Right hindlimb (tissue), 1 donor: Measurements from ENCODE around the gene GPR3.
A peak's percentile ranks its signal among the peaks of the same experiment; 100 is the strongest.
"Not testable (repeated sequence)": the region's sequence is repeated elsewhere in the genome, so short reads cannot be mapped to it uniquely, and the experiment has no call there.

Experiments used
- DNase-seq: peaks from one replicate; pipeline ENCODE4 v3.0.0-alpha.2; 2018

The GPR3 gene

DNA sequence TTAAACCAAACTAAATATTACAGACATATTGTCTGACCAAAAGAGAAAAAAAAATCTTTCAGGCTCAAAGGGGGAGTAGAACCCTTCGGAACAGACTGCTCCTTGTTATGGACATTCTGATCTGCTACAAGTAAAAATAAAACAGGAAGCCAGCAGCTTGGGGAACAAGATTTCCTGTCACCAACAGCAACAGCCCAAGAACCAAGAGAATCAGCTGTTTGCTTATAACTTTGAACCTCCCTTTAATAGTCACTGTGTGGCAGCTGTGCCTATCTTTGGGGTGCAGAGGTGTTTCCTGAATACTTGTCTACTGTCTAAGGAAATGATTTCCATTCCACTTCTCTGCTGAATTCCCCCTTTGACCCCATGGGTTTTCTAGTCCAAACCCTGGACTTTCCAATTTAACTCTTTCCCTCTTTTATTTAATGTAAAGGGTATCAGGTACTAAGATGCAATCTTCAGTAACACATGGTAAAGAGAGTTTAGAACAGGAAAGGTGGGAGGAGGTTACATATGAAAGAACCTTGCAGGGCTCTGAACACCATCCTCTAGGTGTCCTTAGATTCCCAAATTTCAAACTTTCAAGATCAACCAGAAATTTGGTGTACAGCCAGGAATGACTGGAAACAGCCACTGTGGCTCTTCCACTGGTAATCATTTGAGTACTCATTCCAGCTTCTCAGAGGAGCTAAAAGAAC lies 38.6 kb downstream of the GPR3 start:
- peak; percentile 53 for DNase-seq

GRCh38 chr1:27431601-27431940 lies 39.1 kb downstream of the GPR3 start:
- no peak for DNase-seq

- not testable (repeated sequence) for DNase-seq
Measured at GRCh38 chr1:27432725-27433124, 40.3 kb downstream of the GPR3 start.

DNA sequence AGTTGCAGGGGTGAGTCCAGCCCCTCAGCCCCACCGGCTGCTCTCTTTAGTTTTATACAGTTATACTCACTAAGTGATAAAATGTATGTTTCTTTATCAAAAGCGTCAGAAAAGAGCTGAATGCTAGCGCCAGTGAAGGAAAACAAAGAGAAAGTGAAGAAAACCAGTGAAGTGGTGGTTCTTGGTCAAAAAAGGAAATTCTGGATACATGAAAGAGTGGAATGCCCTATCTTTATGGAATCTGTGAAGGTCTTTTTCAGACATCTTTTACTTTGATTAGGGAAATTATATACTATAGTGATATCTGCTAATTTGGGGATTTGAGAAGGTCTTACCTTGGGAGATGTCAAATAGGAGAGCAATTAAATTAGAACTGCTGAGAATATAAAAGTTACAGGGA lies 41.3 kb downstream of the GPR3 start:
- no peak for DNase-seq

- no peak for DNase-seq
Measured at GRCh38 chr1:27435566-27436203, 43.3 kb downstream of the GPR3 start.

DNA sequence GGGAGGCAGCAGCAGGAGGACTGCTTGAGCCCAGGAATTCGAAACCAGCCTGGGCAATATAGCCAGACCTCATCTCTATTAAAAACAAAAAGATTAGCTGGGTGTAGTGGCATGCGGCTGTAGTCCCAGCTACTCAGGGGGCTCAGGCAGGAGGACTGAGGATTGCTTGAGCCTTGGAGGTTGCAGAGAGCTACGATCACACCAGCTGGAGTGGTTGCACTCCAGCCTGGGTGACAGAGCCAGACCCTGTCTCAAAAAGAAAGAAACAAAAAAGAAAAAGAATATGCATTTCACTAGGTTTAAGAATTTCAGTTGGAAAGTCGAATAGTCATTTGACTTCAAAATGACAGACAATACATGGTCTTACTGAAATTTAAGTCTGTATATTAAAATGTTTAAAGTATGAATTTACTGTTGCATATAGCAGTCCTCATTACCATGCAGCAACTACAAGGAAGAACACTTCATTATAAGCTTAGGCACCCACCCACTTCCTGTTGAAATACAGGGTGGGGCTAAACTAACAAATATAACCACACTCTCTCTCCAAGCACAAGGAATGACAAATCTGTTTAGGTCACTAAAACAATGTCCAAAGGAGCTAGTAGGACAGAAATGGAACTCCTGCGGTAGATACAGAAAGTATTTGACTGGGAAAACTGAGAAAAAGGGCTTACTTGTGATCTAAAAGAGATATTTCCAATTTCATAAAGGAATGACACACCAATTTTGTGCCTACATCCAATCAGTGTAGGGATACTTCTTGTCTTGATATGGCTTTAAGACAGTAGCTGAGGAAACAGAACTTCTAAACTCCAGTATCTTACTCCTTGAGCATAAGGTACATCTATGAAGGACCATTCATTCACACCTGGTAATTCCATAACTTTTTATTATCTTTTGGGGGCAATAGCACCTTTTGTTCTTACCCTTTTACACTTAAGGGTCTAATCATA lies 44.1 kb downstream of the GPR3 start:
- DNase-seq, result no peak

DNA sequence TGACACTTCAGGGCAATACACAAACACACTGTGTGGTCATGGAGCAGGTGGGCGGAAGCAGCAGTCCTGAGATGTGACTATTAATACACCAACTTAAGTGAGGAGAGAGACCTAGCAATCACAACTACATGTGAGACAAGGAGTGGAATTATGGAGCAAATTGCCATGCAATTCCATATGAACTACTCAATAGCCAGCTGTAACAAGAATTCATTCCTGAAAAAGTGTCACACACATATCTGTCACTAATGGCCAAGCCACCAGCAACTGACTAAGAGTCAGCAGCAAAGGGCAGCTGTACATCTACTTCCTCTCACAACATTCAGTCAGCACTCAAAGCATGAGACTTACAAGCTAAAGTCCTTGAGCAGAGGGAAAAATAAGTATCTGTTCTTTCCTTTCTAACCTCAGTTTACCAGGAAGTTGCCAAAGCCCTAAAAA lies 46.2 kb downstream of the GPR3 start:
- DNase-seq, result no peak

DNA sequence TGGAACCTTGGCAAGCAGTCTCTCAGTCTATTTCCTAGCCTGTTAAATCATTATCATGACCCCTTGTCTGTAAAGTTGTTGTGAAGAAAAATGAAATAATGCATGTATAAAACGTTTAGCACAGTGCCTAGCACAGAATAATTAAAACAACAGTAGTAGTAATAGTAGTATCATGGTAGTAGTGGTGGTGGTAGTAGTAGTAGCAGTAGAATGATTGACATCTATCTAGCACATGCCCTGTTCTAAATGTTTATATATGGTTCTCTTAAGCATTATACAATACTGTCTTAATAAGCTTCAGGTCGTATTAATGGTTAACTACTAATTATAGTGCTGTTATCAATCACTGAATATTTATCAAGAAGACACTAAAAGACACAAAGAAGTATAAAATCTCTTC lies 46.7 kb downstream of the GPR3 start:
- no peak for DNase-seq

- no peak for DNase-seq
Measured at GRCh38 chr1:27444632-27445031, 52.2 kb downstream of the GPR3 start.
